Ovary (tissue), 9 donors: ENCODE measurements around the gene HLCS. TPM values are rescaled to one million over a fixed set of nuclear protein-coding genes. Genes with fewer than 3 reads are reported as not detected.

Experiments used
- DNase-seq, 5 donors: peaks; one replicate each; pipeline ENCODE4 v3.0.0-alpha.2; 2019 to 2020
- H3K27ac ChIP-seq, 2 donors: fragments of 200-600 bp; one replicate each; pipeline versions ENCODE4 v1.5.1 to v1.8.0; 2019 to 2022
- H3K27me3 ChIP-seq: fragments of 200-600 bp; one replicate; pipeline ENCODE4 v1.8.0; 2022
- H3K36me3 ChIP-seq: fragments of 200-600 bp; sonication (generic); one replicate; pipeline ENCODE4 v1.5.1; 2019
- H3K4me1 ChIP-seq: one replicate; pipeline ENCODE4 v1.8.1; 2013; ENCODE audit warnings: mild to moderate bottlenecking, moderate library complexity; ENCODE audit not compliant: insufficient read depth
- H3K4me3 ChIP-seq: fragments of 200-600 bp; sonication (generic); one replicate; pipeline ENCODE4 v1.5.1; 2017
- H3K9me3 ChIP-seq, 2 donors: fragments of 200-600 bp in 1 of 2; sonication (generic) in 1 of 2; one replicate each; pipeline versions ENCODE4 v1.5.1 to v1.8.1; 2013 to 2019; ENCODE audit warnings: mild to moderate bottlenecking in 1 of 2, moderate library complexity in 1 of 2
- EP300 ChIP-seq: sonication (generic); formaldehyde crosslinking; IDR thresholded peaks from one replicate; pipeline ENCODE4 v1.6.1; 2017; ENCODE audit warnings: antibody characterized with exemption
- POLR2A ChIP-seq: fragments of 450-650 bp; IDR thresholded peaks from one replicate; pipeline ENCODE4 v1.6.1; 2017; ENCODE audit warnings: antibody characterized with exemption, mild to moderate bottlenecking, moderate library complexity
- WGBS, 3 donors: extraction: QIAGEN DNeasy Blood & Tissue Kit in 1 of 3; methylation state at CpG; one replicate each; pipeline versions ENCODE4 v1.1.5 to v1.1.7; 2013 to 2017; 5-methylcytosine and 5-hydroxymethylcytosine counted together
- intact Hi-C, 4 donors: fragments of 100-400 bp; cut with DNase I; formaldehyde crosslinking; loops; one replicate each; pipeline versions ENCODE4 v1.11.0 to v1.15.1; 2022 to 2023
- polyA plus RNA-seq, 2 donors: library from polyadenylated mRNA; stranded (reverse); fragments of 200-250 nt in 1 of 2; fragments of 350-450 nt in 1 of 2; fragmentation: Illumina TruSeq in 1 of 2; extraction: RNeasy Lipid Tissue Mini Kit (QIAGEN cat#74804) in 1 of 2; gene quantifications; one replicate each; pipeline ENCODE4 v1.2.3, GENCODE V29; 2013 to 2014
- total RNA-seq, 7 donors: library from RNA; depleted of rRNA in 2 of 7; stranded (reverse); fragments of >200 nt in 2 of 7; fragmentation: NEBNext Ultra II Directional in 3 of 7; extraction: Animal tissue kit (Norgen Biotek cat#: 25700) in 3 of 7; gene quantifications; one replicate each; pipeline versions ENCODE4 v1.1.0 to v1.2.4, GENCODE V29; 2016 to 2023
- TF ChIP-seq, protein P1 (sequence below), 3 donors: fragments of 450-650 bp in 2 of 3; fragments of 200-600 bp in 1 of 3; IDR thresholded peaks; one replicate each; pipeline versions ENCODE4 v1.5.1 to v1.8.0; 2016 to 2022; ENCODE audit warnings: antibody characterized with exemption in 3 of 3, mild to moderate bottlenecking in 1 of 3
- donor health status: DM: no; HTN: no; CAD: no; lungs with moderate emphysema.
- donor health status: DM: no; HTN: no; CAD: no.
- donor health status: Bipolar disorder and iron deficiency.
- donor health status: DM: yes; HTN: yes; CAD: no.
- donor health status: DM: no; HTN: no; CAD: no.
- donor health status: DM: yes; HTN: yes; CAD: no.

HLCS gene
- total and polyA plus RNA-seq, 9 donors = 4.0 to 20.3 (median 12.4) TPM

DNA sequence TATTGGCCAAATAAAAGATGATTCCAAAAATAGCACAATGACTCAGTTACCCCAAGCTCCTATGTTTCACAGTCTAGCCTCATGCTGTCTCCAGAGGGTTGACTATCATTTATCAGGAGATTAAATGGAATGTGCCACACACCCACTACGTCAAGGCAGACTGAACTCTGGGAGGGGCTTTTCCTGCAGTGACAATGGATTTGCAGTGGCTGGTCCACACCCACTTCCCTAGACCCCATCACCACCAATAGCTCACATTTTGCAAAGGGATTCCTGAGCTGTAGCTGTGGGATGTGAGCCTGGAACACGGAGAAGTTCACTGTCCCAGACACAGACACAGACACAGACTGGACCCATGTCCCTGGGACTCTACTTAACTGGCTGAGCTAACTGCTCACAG, 77.1 kb downstream of the HLCS start:
- 79 to 86% (median 80%) methylated on average over 2 of the region's 2 CpGs for WGBS, 3 donors
- no peaks in the 10 kb centered on the region for H3K36me3 ChIP-seq
- TF ChIP-seq EP300 = no peak
- no peak for TF ChIP-seq POLR2A
- TF ChIP-seq, protein P1, sequence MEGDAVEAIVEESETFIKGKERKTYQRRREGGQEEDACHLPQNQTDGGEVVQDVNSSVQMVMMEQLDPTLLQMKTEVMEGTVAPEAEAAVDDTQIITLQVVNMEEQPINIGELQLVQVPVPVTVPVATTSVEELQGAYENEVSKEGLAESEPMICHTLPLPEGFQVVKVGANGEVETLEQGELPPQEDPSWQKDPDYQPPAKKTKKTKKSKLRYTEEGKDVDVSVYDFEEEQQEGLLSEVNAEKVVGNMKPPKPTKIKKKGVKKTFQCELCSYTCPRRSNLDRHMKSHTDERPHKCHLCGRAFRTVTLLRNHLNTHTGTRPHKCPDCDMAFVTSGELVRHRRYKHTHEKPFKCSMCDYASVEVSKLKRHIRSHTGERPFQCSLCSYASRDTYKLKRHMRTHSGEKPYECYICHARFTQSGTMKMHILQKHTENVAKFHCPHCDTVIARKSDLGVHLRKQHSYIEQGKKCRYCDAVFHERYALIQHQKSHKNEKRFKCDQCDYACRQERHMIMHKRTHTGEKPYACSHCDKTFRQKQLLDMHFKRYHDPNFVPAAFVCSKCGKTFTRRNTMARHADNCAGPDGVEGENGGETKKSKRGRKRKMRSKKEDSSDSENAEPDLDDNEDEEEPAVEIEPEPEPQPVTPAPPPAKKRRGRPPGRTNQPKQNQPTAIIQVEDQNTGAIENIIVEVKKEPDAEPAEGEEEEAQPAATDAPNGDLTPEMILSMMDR (IDR thresholded peaks at IDR 0.05) = no peak
- no peaks in the 10 kb centered on the region for H3K27me3 ChIP-seq
- intact Hi-C loops = no loop called here
- no peaks in the 10 kb centered on the region for H3K9me3 ChIP-seq
- H3K4me3 ChIP-seq = no peak overlapping the region
- no peak for DNase-seq
- H3K27ac ChIP-seq = no peak overlapping the region
- no peaks in the 10 kb centered on the region for H3K4me1 ChIP-seq

- Histone ChIP-seq H3K27me3 (no peaks in the 10 kb centered on the region), H3K9me3 (no peaks in the 10 kb centered on the region), H3K4me3 (no peak overlapping the region), H3K27ac (no peak overlapping the region), H3K4me1 (no peaks in the 10 kb centered on the region), H3K36me3 (no peaks in the 10 kb centered on the region)
- intact Hi-C loops = no loop called here
- WGBS, 3 donors = 76 to 80% (median 77%) methylated on average over 5 of the region's 5 CpGs
- no peak for DNase-seq
- TF ChIP-seq EP300 = no peak
- TF ChIP-seq, protein P1 (IDR thresholded peaks at IDR 0.05) = no peak
- TF ChIP-seq POLR2A = no peak
Measured at GRCh38 chr21:36888466-36888865, 78.0 kb downstream of the HLCS start.

GRCh38 chr21:36887963-36888362, 78.5 kb downstream of the HLCS start:
- Histone ChIP-seq H3K36me3 (no peaks in the 10 kb centered on the region), H3K27ac (no peak overlapping the region), H3K27me3 (no peaks in the 10 kb centered on the region), H3K4me1 (no peaks in the 10 kb centered on the region), H3K4me3 (no peak overlapping the region), H3K9me3 (no peaks in the 10 kb centered on the region)
- DNase-seq = no peak
- intact Hi-C loops = no loop called here
- 86 to 93% (median 90%) methylated on average over 5 of the region's 5 CpGs for WGBS, 3 donors
- TF ChIP-seq, protein P1 (IDR thresholded peaks at IDR 0.05) = no peak
- TF ChIP-seq EP300 (no peak), POLR2A (no peak)

GRCh38 chr21:36883532-36884486, 82.7 kb downstream of the HLCS start:
- no peaks in the 10 kb centered on the region for H3K36me3 ChIP-seq
- intact Hi-C loops = no loop called here
- TF ChIP-seq EP300 (no peak), POLR2A (no peak)
- TF ChIP-seq, protein P1 (IDR thresholded peaks at IDR 0.05) = no peak
- H3K4me1 ChIP-seq = no peaks in the 10 kb centered on the region
- 93 to 95% (median 95%) methylated on average over 14 of the region's 14 CpGs for WGBS, 3 donors
- no peaks in the 10 kb centered on the region for H3K9me3 ChIP-seq
- H3K27ac ChIP-seq = no peak overlapping the region
- no peak for DNase-seq
- H3K4me3 ChIP-seq = no peak overlapping the region
- H3K27me3 ChIP-seq = no peaks in the 10 kb centered on the region
